ENCODE data around the gene PTDSS2. TPM values are rescaled to one million over a fixed set of nuclear protein-coding genes. Genes with fewer than 3 reads are reported as not detected.

The PTDSS2 gene
- total and polyA plus RNA-seq, 8 donors, result 11.3 to 44.7 (median 15.7) TPM

- no peaks in the 10 kb centered on the region for H3K36me3 ChIP-seq
- H3K4me3 ChIP-seq, result no peak overlapping the region
- intact Hi-C loops (cut with DNase I), result no loop called here
- DNase-seq, result peak in 1 of 6 donors; percentile 18
- no peak for FAIRE-seq
- H3K27me3 ChIP-seq, result no peaks in the 10 kb centered on the region
- H3K4me1 ChIP-seq, result peaks cover 3 to 18% (median 7%) of the 10 kb centered on the region in 3 donors
- H3K27ac ChIP-seq, result no peak overlapping the region
- WGBS, 2 donors, result 82 to 86% methylated on average over 19 of the region's 19 CpGs
- no peaks in the 10 kb centered on the region for H3K9me3 ChIP-seq
- TF ChIP-seq CTCF (IDR thresholded peaks at IDR 0.05), result no peak
- ATAC-seq, result no peak
Measured at GRCh38 chr11:452916-453527, 2.9 kb downstream of the PTDSS2 start.

GRCh38 chr11:453564-453963 is 3.5 kb downstream of the PTDSS2 start:
- intact Hi-C loops (cut with DNase I), result no loop called here
- Histone ChIP-seq H3K27me3 (no peaks in the 10 kb centered on the region), H3K4me1 (peaks cover 3 to 16% (median 7%) of the 10 kb centered on the region in 3 donors), H3K36me3 (no peaks in the 10 kb centered on the region), H3K27ac (no peak overlapping the region), H3K4me3 (no peak overlapping the region), H3K9me3 (no peaks in the 10 kb centered on the region)
- TF ChIP-seq CTCF (IDR thresholded peaks at IDR 0.05), result no peak
- FAIRE-seq (no peak), DNase-seq (peak in 1 of 6 donors; percentile 71), ATAC-seq (no peak)
- 88 to 89% methylated on average over 13 of the region's 13 CpGs for WGBS, 2 donors

GRCh38 chr11:454043-454442 is 4.0 kb downstream of the PTDSS2 start:
- Histone ChIP-seq H3K27me3 (no peaks in the 10 kb centered on the region), H3K4me3 (no peak overlapping the region), H3K4me1 (peaks cover 3 to 11% (median 7%) of the 10 kb centered on the region in 3 donors), H3K36me3 (no peaks in the 10 kb centered on the region), H3K27ac (no peak overlapping the region), H3K9me3 (no peaks in the 10 kb centered on the region)
- intact Hi-C loops (cut with DNase I), result no loop called here
- TF ChIP-seq CTCF (IDR thresholded peaks at IDR 0.05), result no peak
- FAIRE-seq, result no peak
- no peak for ATAC-seq
- DNase-seq, result peak in 1 of 6 donors; percentile 2
- 87 to 93% methylated on average over 9 of the region's 9 CpGs for WGBS, 2 donors

DNA sequence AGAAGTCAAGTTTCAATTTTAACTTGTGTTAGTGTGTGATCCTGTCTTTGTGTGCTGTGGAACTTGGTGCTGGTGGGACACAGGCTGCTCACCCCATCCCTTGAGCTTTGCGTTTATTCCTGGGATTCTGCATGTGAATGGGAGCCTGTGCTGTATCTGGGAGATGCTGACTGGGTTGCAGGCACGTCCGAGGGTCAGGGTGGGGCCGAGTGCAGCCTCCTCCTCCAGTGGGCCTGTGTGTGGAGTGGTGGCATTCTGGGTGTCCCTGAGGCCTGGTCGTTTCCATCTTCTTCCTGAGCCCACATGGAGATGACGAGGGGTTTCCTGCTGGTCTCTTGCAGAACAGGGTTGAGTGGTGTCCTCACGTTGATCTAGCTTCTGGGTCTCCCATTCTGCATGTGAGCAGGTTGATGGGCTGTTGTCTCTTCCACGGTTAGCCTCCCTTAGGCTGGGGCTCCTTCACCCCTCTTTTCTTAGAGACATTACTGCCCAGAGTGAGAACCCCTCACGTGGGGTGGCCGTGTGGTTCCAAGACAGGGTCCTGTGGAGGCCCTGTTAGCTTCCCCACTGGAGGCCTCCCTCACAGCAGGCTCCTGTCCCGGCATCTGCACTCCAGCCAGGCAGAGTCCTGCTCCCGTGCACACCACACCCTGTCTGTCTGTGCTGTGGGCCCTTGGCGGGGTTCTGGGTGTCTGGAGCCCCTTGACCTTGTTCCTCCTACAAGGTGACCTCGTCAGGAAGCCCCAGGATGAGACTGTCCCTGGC is 4.9 kb downstream of the PTDSS2 start:
- Histone ChIP-seq H3K9me3 (no peaks in the 10 kb centered on the region), H3K27ac (no peak overlapping the region), H3K27me3 (no peaks in the 10 kb centered on the region), H3K36me3 (no peaks in the 10 kb centered on the region), H3K4me1 (peaks cover 3 to 7% (median 5%) of the 10 kb centered on the region in 3 donors), H3K4me3 (no peak overlapping the region)
- intact Hi-C loops (cut with DNase I), result no loop called here
- FAIRE-seq (no peak), DNase-seq (peak in 2 of 6 donors; percentile 19 to 51), ATAC-seq (no peak)
- TF ChIP-seq CTCF (IDR thresholded peaks at IDR 0.05), result no peak
- 71 to 79% methylated on average over 14 of the region's 14 CpGs for WGBS, 2 donors
